GM18511 (cell line): ENCODE measurements around the gene NUB1.
A peak's percentile ranks its signal among the peaks of the same experiment; 100 is the strongest.

Source experiments
- ATAC-seq: cut with Tn5 transposase; IDR thresholded peaks from one replicate; pipeline ENCODE4 v1.9.1; 2021; ENCODE audit warnings: mild to moderate bottlenecking, moderate library complexity; ENCODE audit not compliant: unreplicated experiment

The NUB1 gene

GRCh38 chr7:151388430-151388829 is 46.8 kb downstream of the NUB1 start:
- ATAC-seq: no peak

- no peak for ATAC-seq
These were observed 47.6 kb downstream of the NUB1 start for GRCh38 chr7:151389096-151389767.

- no peak for ATAC-seq
These were observed 48.4 kb downstream of the NUB1 start for GRCh38 chr7:151389768-151390597.

GRCh38 chr7:151390598-151391357 is 49.2 kb downstream of the NUB1 start:
- no peak for ATAC-seq

GRCh38 chr7:151391358-151391730 is 49.7 kb downstream of the NUB1 start:
- ATAC-seq: no peak

GRCh38 chr7:151392002-151392401 is 50.4 kb downstream of the NUB1 start:
- no peak for ATAC-seq

- no peak for ATAC-seq
These were observed 50.8 kb downstream of the NUB1 start for GRCh38 chr7:151392426-151392825.

GRCh38 chr7:151393031-151393977 is 51.7 kb downstream of the NUB1 start:
- ATAC-seq: no peak

GRCh38 chr7:151394076-151395035 is 52.7 kb downstream of the NUB1 start:
- no peak for ATAC-seq

- no peak for ATAC-seq
These were observed 53.4 kb downstream of the NUB1 start for GRCh38 chr7:151395036-151395367.

- ATAC-seq: no peak
These were observed 54.8 kb downstream of the NUB1 start for GRCh38 chr7:151396328-151396970.

- no peak for ATAC-seq
These were observed 55.4 kb downstream of the NUB1 start for GRCh38 chr7:151397026-151397425.

- ATAC-seq: no peak
These were observed 57.1 kb downstream of the NUB1 start for GRCh38 chr7:151398446-151399304.

- no peak for ATAC-seq
These were observed 57.6 kb downstream of the NUB1 start for GRCh38 chr7:151399305-151399601.

GRCh38 chr7:151399906-151400305 is 58.3 kb downstream of the NUB1 start:
- ATAC-seq: no peak

GRCh38 chr7:151400626-151401315 is 59.2 kb downstream of the NUB1 start:
- peak; percentile 82 for ATAC-seq

GRCh38 chr7:151402029-151402835 is 60.6 kb downstream of the NUB1 start:
- ATAC-seq: no peak
